ENCODE data around the gene CST7.
"Not testable (repeated sequence)": the region's sequence is repeated elsewhere in the genome, so short reads cannot be mapped to it uniquely, and the experiment has no call there.

The CST7 gene, protein sequence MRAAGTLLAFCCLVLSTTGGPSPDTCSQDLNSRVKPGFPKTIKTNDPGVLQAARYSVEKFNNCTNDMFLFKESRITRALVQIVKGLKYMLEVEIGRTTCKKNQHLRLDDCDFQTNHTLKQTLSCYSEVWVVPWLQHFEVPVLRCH

GRCh38 chr20:24948939-24949679, at the start of gene CST7:
Gene CST7, plus strand, starts transcription at chr20:24949269. Its CDS starts 237 bp downstream, at chr20:24949506.
- DNase-seq: no peak

GRCh38 chr20:24906806-24907205, 42.3 kb upstream of the CST7 start:
- DNase-seq: no peak

DNA sequence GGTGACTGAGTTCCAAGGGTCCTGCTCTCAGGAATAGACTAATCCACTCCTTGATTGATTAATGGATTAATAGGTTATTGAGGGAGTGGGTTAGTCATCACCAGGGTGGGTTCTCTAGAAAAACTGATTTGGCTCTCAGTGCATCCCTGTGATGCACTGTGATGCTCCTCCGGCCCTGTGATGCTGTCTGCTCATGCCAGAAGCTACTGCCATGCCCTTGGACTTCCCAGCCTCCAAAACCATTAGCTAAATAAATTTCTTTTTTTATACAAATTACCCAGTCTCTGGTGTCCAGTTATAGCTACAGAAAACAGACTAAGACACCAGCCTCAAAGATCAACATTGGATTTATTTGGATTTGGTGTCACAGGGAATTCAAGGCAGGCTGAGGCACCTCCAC, 40.4 kb upstream of the CST7 start:
- DNase-seq: no peak

DNA sequence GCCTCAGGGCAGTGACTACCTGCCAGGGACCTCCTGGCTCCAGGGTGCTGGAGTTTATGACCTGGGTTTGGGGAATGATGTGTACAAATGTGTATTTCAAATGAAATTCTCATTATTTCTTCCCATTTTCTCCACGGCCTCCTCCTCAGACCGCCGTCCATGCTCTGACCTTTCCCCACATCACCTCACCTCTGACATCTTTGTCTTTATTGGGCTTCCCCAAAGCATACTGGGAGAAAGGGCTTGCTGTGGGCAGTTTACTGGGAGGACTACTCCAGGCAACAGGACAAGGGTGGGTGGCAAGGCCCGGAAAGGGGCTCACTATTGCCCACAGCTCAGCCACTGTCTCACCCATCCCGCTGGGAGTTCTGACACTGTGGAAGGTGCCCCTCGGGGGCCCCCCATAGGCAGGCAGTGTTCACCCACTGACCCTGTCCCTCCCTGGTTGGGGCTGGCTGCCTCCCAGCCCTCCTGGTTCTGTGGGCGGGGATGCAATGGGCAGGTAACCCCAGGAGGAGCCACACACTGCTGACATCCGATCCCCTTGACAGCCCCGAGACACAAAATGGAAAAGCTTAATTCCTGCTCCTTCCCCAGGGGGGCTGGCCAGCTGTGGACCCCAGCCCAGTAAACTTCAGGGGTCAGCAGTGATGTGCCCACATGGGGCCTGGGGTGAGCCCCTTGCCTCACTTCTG, 39.8 kb upstream of the CST7 start:
- DNase-seq: no peak

DNA sequence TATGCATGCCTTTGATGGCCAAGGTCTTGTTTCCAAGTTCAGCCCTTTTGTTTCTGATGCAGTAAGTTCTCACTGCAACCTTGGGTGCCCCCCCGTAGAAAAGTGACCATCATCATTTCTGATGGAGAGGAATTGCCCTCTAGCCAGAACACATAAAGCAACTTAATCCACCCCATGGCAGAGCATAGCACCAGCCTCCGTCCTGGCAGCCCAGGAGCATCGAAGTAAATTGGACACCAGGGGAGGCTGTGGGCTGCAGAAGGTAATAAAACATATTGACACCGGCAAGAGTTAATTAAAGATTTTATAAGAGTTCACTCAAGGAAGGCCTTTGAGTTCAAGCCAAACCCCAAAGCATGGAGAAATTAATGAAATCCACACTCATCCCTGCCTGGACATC, 39.2 kb upstream of the CST7 start:
- DNase-seq: no peak

DNA sequence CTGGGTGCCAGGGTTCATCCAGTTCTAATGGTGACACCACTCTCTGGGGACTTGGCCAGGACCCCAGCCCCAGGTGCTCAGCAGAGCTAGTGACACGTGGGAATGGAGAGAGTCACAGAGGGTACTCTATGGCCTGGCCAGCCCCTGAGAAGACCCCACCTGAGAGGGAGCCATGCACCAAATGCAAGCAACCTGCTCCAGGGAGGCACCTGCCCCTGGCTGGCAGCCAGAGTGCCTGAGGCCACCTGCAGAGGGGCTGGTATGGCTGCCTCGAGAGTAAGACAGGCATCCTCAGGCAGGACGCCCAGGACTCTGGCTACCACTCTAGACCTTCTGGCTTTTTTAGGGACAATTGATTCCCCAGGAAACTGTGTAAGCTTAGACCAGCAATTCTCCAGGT, 38.6 kb upstream of the CST7 start:
- DNase-seq: peak; percentile 34

- no peak for DNase-seq
Observed at GRCh38 chr20:24911461-24911860, 37.6 kb upstream of the CST7 start.

GRCh38 chr20:24912397-24913075, 36.5 kb upstream of the CST7 start:
- no peak for DNase-seq

- no peak for DNase-seq
Observed at GRCh38 chr20:24913076-24913628, 35.9 kb upstream of the CST7 start.

GRCh38 chr20:24914388-24915241, 34.5 kb upstream of the CST7 start:
- no peak for DNase-seq

DNA sequence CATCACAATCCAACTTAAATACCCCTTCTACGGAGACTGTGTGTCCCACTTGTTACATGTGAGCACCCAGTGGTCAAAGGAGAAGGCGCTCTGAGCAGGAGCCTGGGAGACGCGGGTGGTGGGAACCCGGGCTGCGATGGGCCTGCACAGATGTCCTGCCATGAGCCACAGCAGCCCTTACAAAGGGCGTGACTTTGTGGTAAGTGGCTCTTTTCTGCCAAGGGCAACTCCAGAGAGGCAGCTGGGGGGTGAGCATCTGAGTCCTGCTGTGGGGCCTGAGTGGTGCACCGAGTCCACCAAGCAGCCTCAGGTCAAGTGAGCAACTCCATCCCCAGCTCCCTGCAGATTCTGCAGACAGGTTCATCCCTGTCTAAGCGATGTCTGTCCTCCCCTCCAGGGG, 33.6 kb upstream of the CST7 start:
- DNase-seq: no peak

DNA sequence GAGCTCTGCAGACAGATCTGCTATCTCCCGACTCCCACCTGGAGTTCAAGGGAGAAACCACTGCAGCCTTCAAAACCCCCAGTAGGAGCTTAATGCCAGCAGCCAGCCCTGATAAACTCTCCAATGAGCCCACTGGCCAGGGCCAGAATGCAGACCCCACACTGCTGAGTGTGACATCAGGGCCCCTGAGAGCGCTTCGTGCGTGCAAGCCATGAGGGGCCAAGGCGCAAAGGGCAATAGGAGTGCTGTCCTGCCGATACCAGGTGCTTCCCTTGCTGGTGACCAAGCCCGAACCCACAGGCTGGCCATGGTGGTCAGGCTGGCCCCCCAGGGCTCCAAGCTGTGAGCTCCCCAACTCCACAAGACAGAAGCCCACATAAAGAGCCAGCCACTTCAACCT, 33.2 kb upstream of the CST7 start:
- DNase-seq: no peak

DNA sequence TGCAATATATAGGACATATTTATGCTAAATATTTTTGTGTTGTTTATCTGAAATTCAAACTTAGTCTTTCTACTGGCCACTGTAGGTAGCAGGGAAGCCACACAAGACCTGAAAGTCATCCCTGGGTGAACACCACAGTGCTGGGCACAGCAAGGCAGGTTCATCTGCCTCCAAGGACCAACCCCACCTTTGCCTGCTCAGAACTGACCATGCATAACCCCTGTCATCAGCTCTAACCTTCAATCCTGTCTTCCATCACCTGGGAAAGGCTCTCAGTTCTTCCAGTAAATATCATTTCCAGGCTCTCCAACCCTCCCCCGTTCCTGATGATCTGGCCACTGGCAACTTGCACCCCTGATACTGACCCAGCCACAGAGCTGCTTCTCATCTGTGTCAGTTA, 32.7 kb upstream of the CST7 start:
- DNase-seq: no peak

DNA sequence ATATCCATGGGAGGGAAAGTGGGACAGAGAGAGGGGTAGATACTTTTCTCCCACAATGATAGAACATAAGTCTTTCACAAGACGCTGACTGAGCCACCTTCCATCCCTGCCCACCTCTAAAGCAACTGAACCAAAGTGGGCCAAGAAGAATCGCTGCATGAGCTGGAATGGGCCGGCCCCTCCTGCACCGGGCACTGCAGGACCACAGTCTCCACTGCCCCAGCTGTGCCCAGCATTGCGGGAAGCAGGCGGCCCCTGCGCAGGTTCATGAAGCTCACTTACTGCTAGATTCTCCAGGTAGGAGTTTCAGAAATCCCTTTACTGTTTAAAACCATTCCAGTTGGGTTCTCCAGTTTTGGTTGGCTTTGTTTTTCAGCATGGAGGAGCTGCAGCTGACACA, 32.0 kb upstream of the CST7 start:
- DNase-seq: no peak

DNA sequence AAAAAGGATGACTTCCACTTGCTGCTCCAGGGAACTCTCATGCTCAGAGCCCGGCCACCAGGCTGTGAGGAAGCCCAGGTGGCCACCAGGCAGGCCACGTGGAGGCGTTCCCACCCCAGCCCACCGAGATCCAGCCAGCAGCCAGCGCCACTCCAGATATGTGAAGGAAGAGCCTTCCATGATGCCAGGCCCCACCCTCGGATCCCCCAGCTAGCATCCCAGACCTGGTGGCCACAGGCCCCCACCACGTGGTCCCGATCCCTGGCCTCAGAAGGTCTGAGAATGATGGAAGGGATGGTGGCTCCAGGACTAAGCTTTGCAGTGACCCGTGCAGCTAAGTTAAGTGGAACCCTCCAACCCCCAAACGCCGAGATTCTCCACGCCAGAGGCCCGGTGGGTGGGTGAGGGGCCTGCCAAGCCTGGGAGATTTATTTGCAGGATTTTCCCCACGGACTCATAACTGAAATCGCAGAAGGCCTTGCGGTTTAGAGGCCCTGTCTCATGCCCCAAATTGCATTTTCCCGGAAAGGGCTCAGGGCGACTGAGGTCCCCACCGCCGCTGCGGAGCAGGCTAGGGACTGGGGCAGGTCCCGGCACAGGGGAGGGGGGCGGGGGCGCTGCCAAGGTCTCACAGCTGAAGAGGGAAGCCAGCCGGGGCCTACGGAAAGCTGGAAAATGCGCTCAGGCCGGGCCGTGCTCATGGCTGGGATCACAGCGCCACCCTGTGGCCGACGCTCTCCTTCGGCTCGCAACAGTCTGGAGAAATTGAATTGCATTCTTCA, 31.1 kb upstream of the CST7 start:
- DNase-seq: peak; percentile 89

DNA sequence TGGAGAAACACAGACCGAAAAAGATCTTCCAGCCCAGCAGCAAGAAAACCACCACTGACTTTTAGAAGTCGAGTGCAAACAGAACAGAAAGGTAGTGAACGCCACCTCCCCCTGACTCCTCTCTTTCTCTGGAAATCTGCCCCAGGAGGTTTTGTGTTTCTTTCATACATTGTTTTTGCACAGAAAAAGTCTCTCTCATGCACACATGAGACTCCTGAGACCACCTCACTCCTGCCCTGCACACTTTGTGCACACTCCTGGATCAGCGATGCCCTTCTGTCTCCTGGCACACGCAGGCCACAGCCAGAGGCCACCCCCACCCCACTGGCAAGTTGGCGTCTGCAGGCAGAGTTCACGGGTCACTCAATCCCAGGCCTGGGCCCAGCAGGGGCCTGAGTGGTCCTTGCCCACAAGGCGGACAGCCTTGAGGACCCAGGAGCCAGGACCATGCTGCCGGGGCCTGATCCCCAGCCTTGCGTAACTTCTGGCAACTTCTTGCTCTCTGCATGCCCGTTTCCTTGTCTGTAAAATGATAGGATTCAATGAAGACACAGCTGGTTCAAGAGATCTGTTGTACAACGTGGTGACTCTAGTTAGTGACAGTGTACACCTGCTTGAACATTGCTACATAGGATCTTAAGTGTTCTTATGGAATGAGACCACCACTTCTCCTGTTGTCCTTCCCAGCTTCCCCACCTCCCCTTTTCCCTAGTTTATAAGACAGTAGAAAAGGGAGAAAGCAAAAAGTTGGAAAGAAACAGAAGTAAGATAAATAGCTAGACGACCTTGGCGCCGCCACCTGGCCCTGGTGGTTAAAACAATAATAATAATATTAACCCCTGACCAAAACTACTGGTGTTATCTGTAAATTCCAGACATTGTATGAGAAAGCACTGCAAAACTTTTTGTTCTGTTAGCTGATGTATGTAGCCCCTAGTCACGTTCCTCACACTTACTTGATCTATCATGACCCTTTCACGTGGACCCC, 30.2 kb upstream of the CST7 start:
- DNase-seq: no peak

- not testable (repeated sequence) for DNase-seq
Observed at GRCh38 chr20:24919665-24920064, 29.4 kb upstream of the CST7 start.

DNA sequence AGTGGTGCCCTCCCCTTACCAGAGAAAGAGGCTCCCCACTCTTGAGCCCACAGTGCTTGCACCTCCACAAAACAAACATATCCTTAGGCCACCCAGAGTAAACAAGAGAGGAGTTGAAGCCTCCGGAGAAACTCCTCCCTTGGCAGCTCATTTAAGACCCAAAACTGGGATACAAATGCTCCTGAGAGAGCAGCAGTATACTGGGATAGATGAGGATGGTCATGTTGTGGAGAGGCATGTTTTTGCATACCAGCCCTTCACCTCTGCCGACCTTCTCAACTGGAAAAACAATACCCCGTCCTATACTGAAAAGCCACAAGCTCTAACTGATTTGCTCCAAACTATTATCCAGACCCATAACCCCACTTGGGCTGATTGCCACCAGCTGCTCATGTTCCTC, 28.4 kb upstream of the CST7 start:
- DNase-seq: not testable (repeated sequence)

DNA sequence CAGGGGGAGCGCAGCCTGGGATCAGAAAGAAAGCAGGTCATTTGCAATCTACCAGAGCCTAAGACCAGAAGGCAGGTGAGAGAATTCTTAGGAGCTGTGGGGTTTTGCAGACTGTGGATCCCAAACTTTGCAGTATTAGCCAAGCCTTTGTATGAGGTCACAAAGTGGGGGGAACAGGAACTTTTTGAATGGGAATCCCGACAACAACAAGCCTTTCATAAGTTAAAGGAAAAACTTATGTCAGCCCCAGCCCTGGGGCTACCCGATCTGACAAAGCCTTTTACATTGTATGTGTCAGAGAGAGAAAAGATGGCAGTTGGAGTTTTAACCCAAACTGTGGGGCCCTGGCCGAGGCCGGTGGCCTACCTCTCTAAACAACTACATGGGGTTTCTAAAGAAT, 19.8 kb upstream of the CST7 start:
- DNase-seq: not testable (repeated sequence)
